Stimulated activated naive B cell treated with anti-CD40 and anti-IgM and Interleukin-4, amounts not matched to agents 10 μg/mL and 1 μg/mL and 100 μg/mL, for 72 hours (primary cell): ENCODE measurements around the gene TK1.
A peak's percentile ranks its signal among the peaks of the same experiment; 100 is the strongest.

Experiments used
- ATAC-seq, 2 donors: fragments of 150-1000 bp; cut with Tn5 transposase; replicated peaks; 2 replicates each; pipeline ENCODE4 v1.10.0; 2021; ENCODE audit warnings: moderate library complexity in 1 of 2
- DNase-seq: peaks from one replicate; pipeline ENCODE4 v3.0.0; 2021
- H3K27ac Mint-ChIP-seq: one replicate; pipeline ENCODE4 v1.8.0; 2022; ENCODE audit warnings: mild to moderate bottlenecking, mixed read lengths
- H3K27me3 Mint-ChIP-seq, 2 donors: one replicate each; pipeline ENCODE4 v1.8.0; 2022; ENCODE audit warnings: mixed read lengths in 2 of 2
- H3K36me3 Mint-ChIP-seq, 2 donors: one replicate each; pipeline ENCODE4 v1.8.0; 2022; ENCODE audit warnings: mixed read lengths in 2 of 2, mild to moderate bottlenecking in 1 of 2
- H3K4me1 Mint-ChIP-seq, 2 donors: one replicate each; pipeline ENCODE4 v1.8.0; 2022; ENCODE audit warnings: mixed read lengths in 2 of 2, mild to moderate bottlenecking in 1 of 2
- H3K4me3 Mint-ChIP-seq, 2 donors: one replicate each; pipeline ENCODE4 v1.8.0; 2022; ENCODE audit warnings: mild to moderate bottlenecking in 2 of 2, mixed read lengths in 2 of 2, moderate library complexity in 1 of 2
- H3K9me3 Mint-ChIP-seq, 2 donors: one replicate each; pipeline ENCODE4 v1.8.0; 2022; ENCODE audit warnings: mixed read lengths in 2 of 2, mild to moderate bottlenecking in 1 of 2

Gene TK1

DNA sequence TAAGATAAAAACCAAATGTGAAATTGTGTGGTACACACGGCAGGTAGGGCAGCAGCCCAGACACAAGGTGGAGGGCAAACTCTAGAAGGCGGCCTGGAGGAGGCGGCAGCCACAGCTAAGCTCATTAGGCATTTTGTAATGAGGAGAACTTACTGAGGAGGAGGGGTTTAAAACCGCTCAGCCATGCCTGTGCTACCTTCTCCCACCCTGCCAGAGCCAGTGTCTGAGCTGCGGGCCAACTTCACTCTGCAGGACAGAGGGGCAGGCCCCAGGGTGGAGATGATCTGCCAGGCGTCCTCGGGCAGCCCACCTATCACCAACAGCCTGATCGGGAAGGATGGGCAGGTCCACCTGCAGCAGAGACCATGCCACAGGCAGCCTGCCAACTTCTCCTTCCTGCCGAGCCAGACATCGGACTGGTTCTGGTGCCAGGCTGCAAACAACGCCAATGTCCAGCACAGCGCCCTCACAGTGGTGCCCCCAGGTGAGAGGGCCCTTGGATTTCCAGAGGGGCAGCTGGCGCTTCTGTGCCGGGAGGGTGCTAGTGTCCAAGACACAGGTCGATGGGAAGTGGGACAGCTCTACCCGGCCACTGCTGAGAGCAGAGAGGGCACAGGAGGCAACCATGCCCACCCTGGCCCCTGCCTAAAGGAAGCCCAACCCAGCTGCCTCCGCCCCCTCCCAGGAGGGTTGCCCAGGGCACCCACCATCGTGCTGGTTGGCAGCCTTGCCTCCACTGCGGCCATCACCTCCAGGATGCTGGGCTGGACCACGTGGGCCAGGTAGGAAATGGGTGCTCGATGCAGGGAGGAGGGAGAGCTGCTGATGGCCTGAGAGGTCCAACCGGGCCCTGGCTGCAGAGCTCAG is 22.7 kb downstream of the TK1 start:
- Mint-ChIP-seq H3K4me3 (peak overlapping the region; percentile 44 to 70), H3K27me3 (no peaks in the 10 kb centered on the region), H3K36me3 (peaks cover 17 to 31% of the 10 kb centered on the region in 2 donors), H3K9me3 (no peaks in the 10 kb centered on the region), H3K4me1 (peaks cover 37 to 82% of the 10 kb centered on the region in 2 donors), H3K27ac (no peak overlapping the region)
- DNase-seq (no peak), ATAC-seq (no peak)

DNA sequence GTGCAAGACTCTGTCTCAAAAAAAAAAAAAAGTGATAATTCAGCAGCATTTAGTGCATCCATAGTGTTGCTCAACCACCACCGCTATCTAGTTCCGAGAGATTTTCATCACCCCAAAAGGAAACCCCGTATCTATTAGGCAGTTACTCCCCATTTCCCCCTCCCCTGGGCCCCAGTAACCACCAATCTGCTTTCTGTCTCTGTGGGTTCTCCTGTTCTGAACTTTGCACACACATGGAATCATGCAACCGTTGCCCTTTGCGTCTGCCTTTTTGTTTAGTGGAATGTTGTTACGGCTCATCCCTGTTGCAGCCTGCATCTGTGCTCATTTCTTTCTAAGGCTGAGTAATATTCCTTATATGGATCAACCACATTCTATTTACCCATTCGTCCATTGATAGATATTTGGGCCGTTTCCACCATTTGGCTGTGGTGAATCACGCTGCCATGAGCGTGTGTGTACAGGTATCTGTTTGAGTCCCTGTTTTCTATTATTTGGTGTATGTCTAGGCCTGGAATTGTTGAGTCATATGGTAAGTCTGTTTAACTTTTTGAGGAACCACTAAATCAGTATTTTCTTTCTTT is 27.2 kb downstream of the TK1 start:
- peaks cover 45 to 84% of the 10 kb centered on the region in 2 donors for H3K4me1 Mint-ChIP-seq

DNA sequence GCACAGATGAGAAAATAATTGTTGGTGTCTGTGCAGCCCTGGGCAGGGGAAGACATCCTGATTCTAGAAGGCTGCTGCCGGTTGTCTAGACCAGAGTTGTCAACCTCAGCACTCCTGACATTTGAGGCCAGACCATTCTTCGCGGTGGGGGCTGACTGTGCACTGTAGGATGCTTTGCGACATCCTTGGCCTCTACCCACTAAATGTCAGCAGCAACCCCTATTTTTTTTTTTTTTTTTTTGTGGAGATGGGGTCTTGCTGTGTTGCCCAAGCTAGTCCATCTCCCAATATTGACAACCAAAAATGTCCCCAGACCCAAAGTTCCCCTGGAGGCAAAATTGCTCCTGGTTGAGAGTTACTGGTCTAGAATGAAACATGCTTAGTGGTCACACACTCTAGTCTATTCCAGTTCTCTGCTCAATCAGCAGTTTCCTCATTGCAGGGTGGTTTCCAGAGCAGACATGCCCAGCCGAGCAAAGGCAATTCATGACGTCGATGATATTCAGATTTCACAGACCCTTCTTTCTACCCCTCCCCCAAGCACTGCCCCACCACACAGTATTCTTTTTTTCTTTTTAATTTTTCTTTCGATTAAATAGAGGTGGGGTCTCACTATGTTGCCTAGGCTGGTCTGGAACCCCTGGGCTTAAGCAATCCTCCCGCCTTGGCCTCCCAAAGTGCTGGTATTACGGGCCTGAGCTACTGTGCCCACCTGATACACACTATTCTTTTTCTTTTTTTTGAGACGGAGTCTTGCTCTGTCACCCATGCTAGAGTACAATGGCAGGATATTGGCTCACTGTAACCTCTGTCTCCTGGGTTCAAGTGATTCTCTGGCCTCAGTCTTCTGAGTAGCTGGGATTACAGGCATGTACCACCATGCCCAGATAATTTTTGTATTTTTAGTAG is 31.7 kb downstream of the TK1 start:
- ATAC-seq = peak; percentile 73 to 77
- Mint-ChIP-seq H3K4me3 (peak overlapping the region; percentile 47 to 62), H3K27me3 (no peaks in the 10 kb centered on the region), H3K27ac (peak overlapping the region; percentile 98), H3K36me3 (peaks cover 13 to 19% of the 10 kb centered on the region in 2 donors), H3K4me1 (peaks cover 42 to 86% of the 10 kb centered on the region in 2 donors), H3K9me3 (no peaks in the 10 kb centered on the region)
- DNase-seq = peak; percentile 85

More for the DNA sequence above, 27.2 kb downstream of the TK1 start:
- Mint-ChIP-seq H3K27ac (peak overlapping the region; percentile 98), H3K4me3 (peak overlapping the region; percentile 66 to 76), H3K27me3 (no peaks in the 10 kb centered on the region), H3K9me3 (no peaks in the 10 kb centered on the region), H3K36me3 (peaks cover 14 to 23% of the 10 kb centered on the region in 2 donors)
- DNase-seq = peak; percentile 67
- ATAC-seq = peak; percentile 71 to 73

DNA sequence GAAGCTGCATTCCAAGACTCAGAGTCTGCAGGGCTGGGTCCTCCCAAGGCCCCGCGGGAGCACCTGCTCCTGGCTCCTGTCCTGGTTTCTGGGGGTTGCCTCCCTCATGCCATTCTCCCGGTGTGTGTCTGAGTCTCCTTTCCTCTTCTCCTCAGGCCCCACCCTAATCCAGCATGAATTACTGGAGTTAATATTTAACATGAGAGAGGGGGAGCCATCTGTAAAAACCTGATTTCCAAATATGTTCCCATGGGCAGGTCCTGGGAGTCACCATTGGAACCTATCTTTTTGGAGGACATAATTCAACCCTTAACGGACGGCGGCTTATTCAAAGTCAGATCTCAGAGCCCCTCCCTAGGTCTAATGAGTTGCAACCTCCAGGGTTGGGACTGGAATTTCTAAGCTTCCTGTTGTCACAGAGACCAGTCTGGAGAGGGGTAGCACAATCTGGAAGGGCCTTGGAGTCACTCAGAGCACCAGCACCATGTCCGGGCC is 35.3 kb downstream of the TK1 start:
- Mint-ChIP-seq H3K36me3 (peaks cover 11 to 17% of the 10 kb centered on the region in 2 donors), H3K4me3 (peak overlapping the region in 1 of 2 donors; percentile 63), H3K27me3 (no peaks in the 10 kb centered on the region), H3K27ac (peak overlapping the region; percentile 98), H3K9me3 (peaks cover 3 to 5% of the 10 kb centered on the region in 2 donors), H3K4me1 (peaks cover 44 to 82% of the 10 kb centered on the region in 2 donors)
- ATAC-seq = no peak
- DNase-seq = no peak

DNA sequence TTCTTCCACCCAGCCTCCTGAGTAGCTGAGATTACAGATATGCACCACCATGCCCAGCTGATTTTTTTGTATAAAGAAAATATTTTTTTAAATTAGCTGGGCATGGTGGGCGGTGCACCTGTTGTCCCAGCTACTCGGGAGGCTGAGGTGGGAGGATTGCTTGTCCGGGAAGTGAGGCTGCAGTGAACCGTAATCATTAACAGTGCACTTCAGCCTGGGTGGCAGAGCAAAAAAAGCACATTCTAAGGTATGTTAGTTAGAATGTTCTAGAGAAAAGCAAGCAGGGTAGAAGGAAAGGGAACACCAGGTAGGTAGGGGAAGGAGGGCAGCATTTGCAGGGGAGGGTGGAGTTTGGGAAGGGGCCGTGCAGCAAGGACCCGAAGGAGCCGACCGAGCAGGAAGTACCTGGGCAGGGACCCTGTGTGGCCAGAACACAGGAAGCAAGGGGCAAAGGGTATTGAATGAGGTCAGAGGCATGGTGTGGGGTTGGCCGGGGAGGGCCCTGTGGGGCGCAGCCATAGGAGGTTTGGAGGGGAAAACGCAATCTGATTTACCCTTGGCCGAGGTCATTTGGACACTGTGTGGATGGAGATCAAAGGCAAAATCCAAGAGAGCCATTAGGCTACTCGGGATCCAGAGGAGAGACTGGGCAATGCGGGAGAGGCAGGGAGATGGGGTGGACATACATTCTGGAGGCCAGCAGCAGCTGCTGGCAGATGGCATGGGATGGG is 38.4 kb downstream of the TK1 start:
- Mint-ChIP-seq H3K4me3 (peak overlapping the region; percentile 54 to 73), H3K27ac (peak overlapping the region; percentile 98)

DNA sequence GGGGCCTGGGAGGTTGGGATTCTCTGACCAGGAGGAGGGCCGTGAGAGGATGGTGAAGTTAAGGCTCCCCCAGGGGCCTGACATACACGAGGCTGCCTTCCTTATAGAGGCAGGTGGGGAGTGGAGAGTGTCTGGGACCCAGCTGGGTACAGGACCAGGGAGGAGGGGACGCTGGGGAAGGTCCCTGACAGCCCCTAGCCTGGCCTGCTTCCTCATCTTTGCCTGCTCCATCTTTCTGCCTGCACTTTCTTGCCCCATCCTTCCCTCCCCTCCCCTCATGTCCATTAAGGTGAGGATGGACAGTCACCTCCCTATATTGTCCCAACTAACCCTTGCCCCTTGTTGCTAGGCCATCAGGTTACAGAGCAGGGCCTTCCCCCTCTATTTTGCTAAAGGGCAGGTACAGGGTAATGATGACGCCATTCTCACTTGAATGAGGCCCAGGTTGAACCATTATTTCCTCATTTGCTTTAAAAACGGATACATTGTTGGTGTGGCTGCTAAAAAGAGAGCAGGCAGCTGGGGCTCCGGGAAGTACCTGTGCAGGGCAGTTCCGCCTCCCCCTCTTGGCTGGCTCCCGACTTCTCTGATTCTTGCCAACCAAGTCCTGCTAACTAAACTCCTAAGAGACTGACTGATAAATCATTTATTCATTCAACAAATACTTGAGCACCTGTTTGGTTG is 39.4 kb downstream of the TK1 start:
- Mint-ChIP-seq H3K27ac (peak overlapping the region; percentile 98), H3K4me1 (peaks cover 54 to 93% of the 10 kb centered on the region in 2 donors)
- peak; percentile 87 for DNase-seq

More for the DNA sequence above, 38.4 kb downstream of the TK1 start:
- DNase-seq (no peak), ATAC-seq (no peak)
- no peaks in the 10 kb centered on the region for H3K27me3 Mint-ChIP-seq
- peaks cover 11 to 21% of the 10 kb centered on the region in 2 donors for H3K36me3 Mint-ChIP-seq
- H3K4me1 Mint-ChIP-seq = peaks cover 52 to 93% of the 10 kb centered on the region in 2 donors
- peaks cover 3 to 5% of the 10 kb centered on the region in 2 donors for H3K9me3 Mint-ChIP-seq

DNA sequence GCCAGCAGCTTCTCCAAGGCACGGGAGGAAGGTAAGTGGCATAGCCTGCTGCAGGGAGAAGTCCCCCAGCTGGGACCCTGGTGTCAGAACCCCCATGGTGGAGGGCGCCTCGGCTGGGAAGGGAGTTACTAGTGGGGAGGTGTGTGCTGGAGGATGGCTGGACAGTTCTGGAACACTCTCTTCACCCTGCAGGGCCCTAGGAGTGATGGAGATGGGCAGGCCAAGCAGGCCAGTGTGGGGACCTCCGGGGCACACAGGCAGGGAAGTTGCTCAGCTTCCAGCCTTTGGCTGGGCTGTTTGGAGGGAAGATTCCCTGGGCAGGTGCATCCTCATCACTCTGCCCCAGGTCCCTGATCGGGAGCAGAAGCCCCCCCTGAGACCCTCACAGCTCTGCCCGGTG is 40.0 kb downstream of the TK1 start:
- ATAC-seq (no peak), DNase-seq (no peak)
- peak overlapping the region; percentile 98 for H3K27ac Mint-ChIP-seq
- peaks cover 60 to 93% of the 10 kb centered on the region in 2 donors for H3K4me1 Mint-ChIP-seq
- H3K27me3 Mint-ChIP-seq = no peaks in the 10 kb centered on the region
- H3K36me3 Mint-ChIP-seq = peaks cover 25 to 33% of the 10 kb centered on the region in 2 donors
- H3K4me3 Mint-ChIP-seq = peak overlapping the region; percentile 70 to 74
- H3K9me3 Mint-ChIP-seq = peaks cover 3 to 5% of the 10 kb centered on the region in 2 donors

More for the DNA sequence above, 39.4 kb downstream of the TK1 start:
- no peaks in the 10 kb centered on the region for H3K27me3 Mint-ChIP-seq
- peak; percentile 73 to 79 for ATAC-seq
- peaks cover 20 to 27% of the 10 kb centered on the region in 2 donors for H3K36me3 Mint-ChIP-seq
- H3K9me3 Mint-ChIP-seq = peaks cover 3 to 5% of the 10 kb centered on the region in 2 donors
- peak overlapping the region; percentile 70 to 74 for H3K4me3 Mint-ChIP-seq

DNA sequence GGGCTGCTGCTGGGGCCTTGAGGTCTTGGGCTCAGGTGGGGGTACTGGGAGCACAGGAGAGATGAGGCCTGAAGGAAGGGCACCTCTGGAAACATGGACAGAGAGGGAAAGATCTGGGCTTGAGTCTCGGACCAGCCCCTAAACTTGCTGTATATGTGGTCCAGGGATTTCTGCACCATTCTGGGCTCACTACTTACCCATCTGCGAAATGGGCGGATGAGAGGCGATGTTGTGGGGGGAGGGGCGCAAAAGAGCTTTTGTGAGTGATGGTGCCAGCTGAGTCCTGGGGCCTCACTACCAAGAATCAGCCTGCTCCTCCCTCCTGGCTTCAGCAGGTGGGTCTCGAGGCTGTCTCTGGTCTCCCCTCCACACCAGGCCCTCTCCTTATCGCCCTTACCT is 40.4 kb downstream of the TK1 start:
- Mint-ChIP-seq H3K4me1 (peaks cover 62 to 93% of the 10 kb centered on the region in 2 donors), H3K9me3 (peaks cover 3 to 5% of the 10 kb centered on the region in 2 donors), H3K36me3 (peaks cover 29 to 37% of the 10 kb centered on the region in 2 donors), H3K4me3 (peak overlapping the region; percentile 70 to 74), H3K27me3 (no peaks in the 10 kb centered on the region), H3K27ac (peak overlapping the region; percentile 98)
- ATAC-seq (no peak), DNase-seq (no peak)

DNA sequence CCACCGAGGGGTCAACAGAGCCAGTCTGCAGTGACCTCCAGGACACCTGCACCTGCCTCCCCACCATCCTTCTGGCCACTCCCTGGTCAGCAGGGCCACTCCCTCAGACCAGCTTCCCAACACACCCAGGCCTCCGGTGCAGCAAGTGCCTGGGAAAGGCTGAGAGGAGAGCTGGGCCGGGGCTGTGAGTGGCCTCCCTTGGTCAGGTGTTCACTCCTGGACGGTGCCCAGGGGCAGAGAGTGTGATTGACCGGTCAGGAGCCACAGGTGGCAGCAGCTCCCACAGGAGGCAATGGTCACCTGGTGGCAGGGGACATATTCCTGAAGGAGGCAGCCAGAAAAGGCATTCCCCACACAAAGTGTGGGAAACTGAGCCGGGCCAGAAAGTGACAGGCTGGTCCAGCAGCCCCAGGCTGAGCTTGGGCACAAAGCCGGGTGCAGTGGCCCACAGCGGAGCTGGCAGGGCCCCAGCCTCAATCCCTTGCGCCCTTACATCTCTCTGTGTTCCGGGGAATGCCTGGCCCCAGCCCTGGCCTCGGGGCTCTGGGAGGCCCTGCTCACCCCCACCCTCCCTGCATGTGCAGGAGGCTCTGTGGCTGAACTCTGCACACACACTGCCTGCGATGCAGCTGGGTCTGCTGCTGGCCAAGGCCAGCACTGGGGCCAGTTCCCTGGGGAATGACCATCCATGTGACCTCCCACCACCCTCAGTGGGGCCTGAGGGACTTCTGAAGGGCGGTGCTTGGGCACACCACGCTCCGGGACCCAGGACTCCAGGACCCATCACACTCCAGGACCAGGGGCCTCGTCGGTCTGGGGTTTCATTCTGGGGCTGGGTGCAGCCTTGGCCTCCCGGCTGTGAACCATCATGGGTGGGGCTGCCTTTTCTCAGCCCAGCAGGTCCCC is 41.9 kb downstream of the TK1 start:
- ATAC-seq = no peak
- Mint-ChIP-seq H3K27me3 (no peaks in the 10 kb centered on the region), H3K4me1 (peaks cover 62 to 92% of the 10 kb centered on the region in 2 donors), H3K9me3 (peaks cover 3 to 5% of the 10 kb centered on the region in 2 donors), H3K4me3 (peak overlapping the region; percentile 68 to 70), H3K36me3 (peaks cover 33 to 40% of the 10 kb centered on the region in 2 donors), H3K27ac (peak overlapping the region; percentile 98)
- no peak for DNase-seq

DNA sequence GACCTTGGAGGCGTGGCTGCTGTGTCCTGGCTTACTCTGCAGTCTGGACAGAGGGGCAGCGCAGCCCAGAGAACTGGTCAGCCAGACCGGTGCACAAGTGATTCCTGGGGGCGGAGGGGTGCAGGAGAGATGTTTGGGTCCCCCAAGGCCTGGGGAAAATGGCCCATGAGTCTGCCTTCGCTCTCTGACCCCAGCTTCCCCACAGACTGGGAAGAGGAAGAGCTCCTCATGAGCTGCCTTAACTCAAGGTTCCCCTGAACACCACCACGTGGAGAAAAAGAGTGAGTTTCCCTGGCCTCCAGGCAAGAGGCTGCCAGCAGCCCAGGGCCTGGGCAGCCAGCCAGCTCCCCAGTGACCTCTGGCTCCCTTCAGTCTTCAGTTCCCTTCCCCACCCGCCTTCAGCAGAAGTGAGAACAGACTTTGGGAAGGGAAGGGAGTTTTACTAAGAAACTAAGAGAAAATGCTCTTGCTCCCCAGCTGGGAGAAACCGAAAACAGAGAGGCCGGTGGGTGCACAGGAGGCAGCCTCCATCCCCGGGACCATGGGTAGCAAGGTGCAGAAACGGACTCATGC is 42.6 kb downstream of the TK1 start:
- Mint-ChIP-seq H3K4me3 (peak overlapping the region; percentile 68 to 70), H3K9me3 (peaks cover 3 to 5% of the 10 kb centered on the region in 2 donors), H3K27me3 (no peaks in the 10 kb centered on the region), H3K36me3 (peaks cover 37 to 45% of the 10 kb centered on the region in 2 donors), H3K27ac (peak overlapping the region; percentile 98), H3K4me1 (peaks cover 65 to 96% of the 10 kb centered on the region in 2 donors)
- peak; percentile 3 to 4 for ATAC-seq
- DNase-seq = no peak

DNA sequence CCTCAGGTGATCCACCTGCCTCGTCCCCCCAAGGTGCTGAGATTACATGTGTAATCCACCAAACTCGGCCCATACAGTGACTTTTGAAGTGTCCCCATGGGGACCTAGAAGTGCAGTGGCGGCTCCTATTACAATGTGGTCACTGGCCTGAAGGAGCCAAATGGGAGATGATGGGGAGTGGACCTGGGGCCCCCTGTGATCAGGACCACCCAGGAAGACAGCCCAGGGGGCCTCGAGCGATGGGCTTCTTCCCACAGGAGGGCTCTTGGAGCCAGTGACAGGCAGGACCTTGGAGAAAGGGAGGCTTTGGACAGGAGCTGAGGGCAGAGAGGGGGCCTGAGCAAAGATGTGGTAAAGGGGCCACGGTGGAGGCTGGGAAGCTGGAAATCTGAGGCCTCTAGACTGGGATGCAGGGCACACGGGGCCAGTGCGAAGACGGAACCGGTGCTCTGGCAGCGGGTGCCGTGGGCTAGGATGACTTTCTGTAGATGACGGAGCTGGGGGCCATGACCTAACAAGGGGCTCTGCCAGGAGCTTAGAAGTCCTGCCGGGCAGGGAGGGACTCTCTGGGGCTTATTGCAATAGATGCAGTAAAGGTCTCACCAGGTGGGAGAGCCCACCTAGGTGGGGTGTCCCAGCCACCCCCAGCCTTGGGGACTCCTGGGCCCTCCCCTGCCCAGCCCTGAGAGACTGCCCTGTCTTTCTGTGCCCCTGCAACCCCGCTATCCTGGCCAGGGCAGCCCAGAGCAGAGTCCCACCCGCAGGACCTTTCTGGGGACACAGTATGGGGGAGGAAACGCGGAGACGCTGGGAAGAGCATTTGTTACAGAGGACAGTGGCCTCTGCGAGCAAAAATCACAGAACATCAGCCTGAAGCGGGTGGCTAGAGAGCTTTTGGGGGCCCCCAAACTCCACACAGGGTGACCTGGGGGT is 43.4 kb downstream of the TK1 start:
- ATAC-seq = no peak
- H3K9me3 Mint-ChIP-seq = peaks cover under 1 to 2% of the 10 kb centered on the region in 2 donors
- peaks cover 41 to 48% of the 10 kb centered on the region in 2 donors for H3K36me3 Mint-ChIP-seq
- H3K4me1 Mint-ChIP-seq = peaks cover 69 to 98% of the 10 kb centered on the region in 2 donors
- H3K4me3 Mint-ChIP-seq = peak overlapping the region; percentile 37 to 68
- H3K27me3 Mint-ChIP-seq = no peaks in the 10 kb centered on the region
- peak overlapping the region; percentile 98 for H3K27ac Mint-ChIP-seq
- DNase-seq = no peak
